OCI-LY7 (cell line): ENCODE results near the gene PTPRJ. TPM values are rescaled to one million over a fixed set of nuclear protein-coding genes. Genes with fewer than 3 reads are reported as not detected.
A peak's percentile ranks its signal among the peaks of the same experiment; 100 is the strongest.

Experiments used
- BruUV-seq: library from RNA; stranded (reverse); fragments of 400-500 nt; replicated peaks from 2 replicates; lab custom pipeline; 2021; lab: Mats Ljungman, UMichigan
- CTCF ChIA-PET: fragments of 300-600 bp; sonication (Branson Sonifier 250); formaldehyde crosslinking; loops from one replicate; lab custom pipeline; 2022; ENCODE audit warnings: antibody characterized with exemption; ENCODE audit not compliant: unreplicated experiment; lab: Charles Lee
- POLR2A ChIA-PET: fragments of 300-600 bp; sonication (Branson Sonifier 250); formaldehyde crosslinking; loops from one replicate; lab custom pipeline; 2022; ENCODE audit warnings: antibody characterized with exemption; lab: Charles Lee
- DNase-seq: peaks from one replicate; pipeline ENCODE4 v3.0.0-alpha.2; 2015; ENCODE audit warnings: low spot score
- H2AFZ ChIP-seq: fragments of 200-600 bp; sonication (generic), shearing (Covaris generic); 2 replicates; pipeline ENCODE4 v1.6.1; 2014; ENCODE audit warnings: mild to moderate bottlenecking, antibody characterized with exemption, low read length, moderate library complexity
- H3K27ac ChIP-seq: fragments of 200-600 bp; sonication (generic); 2 replicates; pipeline ENCODE4 v1.5.1; 2014; ENCODE audit warnings: mixed run types, low read depth, mild to moderate bottlenecking, moderate library complexity, low read length, inconsistent platforms; ENCODE audit not compliant: poor library complexity, severe bottlenecking
- H3K36me3 ChIP-seq: fragments of 200-600 bp; sonication (generic); 2 replicates; pipeline ENCODE4 v1.6.1; 2014; ENCODE audit warnings: mild to moderate bottlenecking, antibody characterized with exemption, low read length, moderate library complexity, mixed read lengths; ENCODE audit not compliant: insufficient read depth
- H3K4me1 ChIP-seq: fragments of 200-600 bp; sonication (generic); 2 replicates; pipeline ENCODE4 v1.5.1; 2014; ENCODE audit warnings: mild to moderate bottlenecking, low read length; ENCODE audit not compliant: insufficient read depth, poor library complexity, severe bottlenecking
- H3K4me2 ChIP-seq: fragments of 200-600 bp; sonication (generic); 2 replicates; pipeline ENCODE4 v1.6.1; 2014; ENCODE audit warnings: mild to moderate bottlenecking, low read length
- H3K4me3 ChIP-seq: fragments of 200-600 bp; sonication (generic); 2 replicates; pipeline ENCODE4 v1.5.1; 2014; ENCODE audit warnings: mild to moderate bottlenecking, low read depth, low read length; ENCODE audit not compliant: poor library complexity, severe bottlenecking
- H3K79me2 ChIP-seq: fragments of 200-600 bp; sonication (generic); 2 replicates; pipeline ENCODE4 v1.6.1; 2016; ENCODE audit warnings: low read depth, mild to moderate bottlenecking, low read length, moderate library complexity, mixed read lengths; ENCODE audit not compliant: insufficient read depth
- H3K9me2 ChIP-seq: fragments of 200-600 bp; sonication (generic); 2 replicates; pipeline ENCODE4 v1.6.1; 2016; ENCODE audit warnings: mild to moderate bottlenecking, low read length, mixed read lengths; ENCODE audit not compliant: insufficient read depth
- H3K9me3 ChIP-seq: fragments of 200-600 bp; sonication (generic); 2 replicates; pipeline ENCODE4 v1.6.1; 2014; ENCODE audit warnings: mild to moderate bottlenecking, mixed run types, low read length, mixed read lengths
- H4K20me1 ChIP-seq: fragments of 200-600 bp; sonication (generic); 2 replicates; pipeline ENCODE4 v1.6.1; 2014; ENCODE audit warnings: mild to moderate bottlenecking, antibody characterized with exemption, low read length, moderate library complexity, mixed read lengths; ENCODE audit not compliant: insufficient read depth
- EZH2phosphoT487 ChIP-seq: fragments of 200-600 bp; sonication (generic); IDR thresholded peaks from 2 replicates; pipeline ENCODE4 v1.6.1; 2018; ENCODE audit warnings: low read depth, borderline replicate concordance, mild to moderate bottlenecking, mixed run types, antibody characterized with exemption, low read length, moderate library complexity, mixed read lengths
- intact Hi-C: fragments of 100-400 bp; cut with micrococcal nuclease; formaldehyde crosslinking; loops from one replicate; pipeline ENCODE4 v1.10.0; 2022; ENCODE audit not compliant: unreplicated experiment
- total RNA-seq, 2 experiments: library from RNA; depleted of rRNA in 1 of 2; stranded (reverse); fragments of >200 nt in 1 of 2; shearing (Covaris generic) in 1 of 2; gene quantifications; 2 replicates each; pipeline ENCODE4 v1.2.3, GENCODE V29; 2014 to 2022
- TF ChIP-seq, protein P1 (sequence below): fragments of 200-600 bp; sonication (generic); conservative IDR thresholded peaks from 2 replicates; pipeline ENCODE4 v1.5.1; 2014; ENCODE audit warnings: mild to moderate bottlenecking, antibody characterized with exemption, low read length, moderate library complexity, mixed read lengths

The PTPRJ gene
- total RNA-seq, 2 experiments from 2014 or later, result 5.4 to 28.3 TPM

GRCh38 chr11:47989779-47990178 lies 9.4 kb downstream of the PTPRJ start:
- no peak overlapping the region for H3K27ac ChIP-seq
- intact Hi-C loops, result no loop called here
- no peak for DNase-seq
- peaks cover 16% of the 10 kb centered on the region; the same call in 1 of the 2 replicates for H3K79me2 ChIP-seq
- no peaks in the 10 kb centered on the region for H3K36me3 ChIP-seq
- peaks cover 71% of the 10 kb centered on the region for H3K4me1 ChIP-seq
- no peak overlapping the region for H2AFZ ChIP-seq
- ChIA-PET CTCF (no interaction called here), POLR2A (interaction anchor here (0.6 to 2.1 kb wide), 8 partner anchors 9 to 158 kb away, joined by 3 to 11 read pairs (median 4); no protein-coding TSS in a partner anchor)
- TF ChIP-seq EZH2phosphoT487, result no peak
- TF ChIP-seq, protein P1, sequence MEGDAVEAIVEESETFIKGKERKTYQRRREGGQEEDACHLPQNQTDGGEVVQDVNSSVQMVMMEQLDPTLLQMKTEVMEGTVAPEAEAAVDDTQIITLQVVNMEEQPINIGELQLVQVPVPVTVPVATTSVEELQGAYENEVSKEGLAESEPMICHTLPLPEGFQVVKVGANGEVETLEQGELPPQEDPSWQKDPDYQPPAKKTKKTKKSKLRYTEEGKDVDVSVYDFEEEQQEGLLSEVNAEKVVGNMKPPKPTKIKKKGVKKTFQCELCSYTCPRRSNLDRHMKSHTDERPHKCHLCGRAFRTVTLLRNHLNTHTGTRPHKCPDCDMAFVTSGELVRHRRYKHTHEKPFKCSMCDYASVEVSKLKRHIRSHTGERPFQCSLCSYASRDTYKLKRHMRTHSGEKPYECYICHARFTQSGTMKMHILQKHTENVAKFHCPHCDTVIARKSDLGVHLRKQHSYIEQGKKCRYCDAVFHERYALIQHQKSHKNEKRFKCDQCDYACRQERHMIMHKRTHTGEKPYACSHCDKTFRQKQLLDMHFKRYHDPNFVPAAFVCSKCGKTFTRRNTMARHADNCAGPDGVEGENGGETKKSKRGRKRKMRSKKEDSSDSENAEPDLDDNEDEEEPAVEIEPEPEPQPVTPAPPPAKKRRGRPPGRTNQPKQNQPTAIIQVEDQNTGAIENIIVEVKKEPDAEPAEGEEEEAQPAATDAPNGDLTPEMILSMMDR, result no peak
- H4K20me1 ChIP-seq, result no peaks in the 10 kb centered on the region
- no peaks in the 10 kb centered on the region for H3K9me3 ChIP-seq
- no peak overlapping the region for H3K4me3 ChIP-seq
- peak overlapping the region; percentile 80; the same call in 1 of the 2 replicates for H3K4me2 ChIP-seq
- BruUV-seq, result no TSS peak
- no peaks in the 10 kb centered on the region for H3K9me2 ChIP-seq

DNA sequence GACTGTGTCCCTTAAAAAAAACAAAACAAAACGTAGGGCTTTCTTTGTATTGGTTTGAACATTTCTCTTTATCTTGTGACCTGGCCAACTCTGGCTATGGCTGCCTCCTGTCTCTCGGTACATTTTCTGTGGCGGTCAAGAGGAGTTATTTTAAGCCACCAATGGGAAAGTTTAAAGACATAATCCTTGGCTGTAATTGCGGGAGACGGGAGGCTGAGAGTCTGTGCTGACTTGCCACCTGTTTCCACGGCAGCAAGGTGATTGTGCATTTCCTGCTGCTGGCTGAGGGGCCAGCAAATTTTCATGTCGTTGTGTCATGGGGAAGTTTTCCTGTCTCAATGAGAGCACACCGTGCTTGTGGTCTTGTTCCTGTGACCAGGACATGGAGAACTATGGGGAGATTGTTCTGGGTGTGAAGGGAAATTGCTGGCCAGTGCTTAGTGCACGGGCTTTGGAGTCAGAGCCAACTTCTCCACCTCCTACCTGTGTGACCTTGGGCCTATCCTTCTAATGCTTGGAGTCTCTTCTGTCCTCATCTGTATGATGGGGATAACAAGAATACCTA lies 11.0 kb downstream of the PTPRJ start:
- Histone ChIP-seq H3K79me2 (peaks cover 16% of the 10 kb centered on the region; the same call in 1 of the 2 replicates), H3K4me2 (peak overlapping the region; percentile 80), H3K4me3 (peak overlapping the region; percentile 59), H4K20me1 (no peaks in the 10 kb centered on the region), H3K9me3 (no peaks in the 10 kb centered on the region), H3K27ac (peak overlapping the region; percentile 41), H3K36me3 (no peaks in the 10 kb centered on the region), H3K4me1 (peaks cover 68% of the 10 kb centered on the region), H2AFZ (peak overlapping the region; percentile 77), H3K9me2 (no peaks in the 10 kb centered on the region)
- BruUV-seq, result no TSS peak
- intact Hi-C loops, result no loop called here
- ChIA-PET POLR2A (interaction anchor here (0.8 to 2.0 kb wide), 2 partner anchors 7 to 10 kb away, joined by 3 to 9 read pairs; no protein-coding TSS in a partner anchor), CTCF (no interaction called here)
- peak; percentile 57 for DNase-seq
- TF ChIP-seq EZH2phosphoT487, result no peak
- TF ChIP-seq, protein P1, result no peak

GRCh38 chr11:47991894-47992293 lies 11.5 kb downstream of the PTPRJ start:
- peaks cover 16% of the 10 kb centered on the region; the same call in 1 of the 2 replicates for H3K79me2 ChIP-seq
- H3K4me2 ChIP-seq, result peak overlapping the region; percentile 80
- no peaks in the 10 kb centered on the region for H3K9me3 ChIP-seq
- no peak for DNase-seq
- no peaks in the 10 kb centered on the region for H3K36me3 ChIP-seq
- peak overlapping the region; percentile 59 for H3K4me3 ChIP-seq
- peak overlapping the region; percentile 41 for H3K27ac ChIP-seq
- H3K4me1 ChIP-seq, result peaks cover 71% of the 10 kb centered on the region
- H4K20me1 ChIP-seq, result no peaks in the 10 kb centered on the region
- peak overlapping the region; percentile 77; the same call in 1 of the 2 replicates for H2AFZ ChIP-seq
- BruUV-seq, result no TSS peak
- ChIA-PET POLR2A (interaction anchor here (0.6 to 4.2 kb wide), 4 partner anchors 8 to 1490 kb away, joined by 3 to 25 read pairs (median 6); no protein-coding TSS in a partner anchor), CTCF (no interaction called here)
- TF ChIP-seq, protein P1, result no peak
- no peak for TF ChIP-seq EZH2phosphoT487
- H3K9me2 ChIP-seq, result no peaks in the 10 kb centered on the region
- intact Hi-C loops, result no loop called here
